GM12878 (cell line): ENCODE measurements around the gene ZNF701. TPM values are rescaled to one million over a fixed set of nuclear protein-coding genes. Genes with fewer than 3 reads are reported as not detected.
A peak's percentile ranks its signal among the peaks of the same experiment; 100 is the strongest.

ENCODE experiments used
- CBFB ChIP-seq: IDR thresholded peaks from 2 replicates; pipeline ENCODE4 v1.6.1; 2016; ENCODE audit warnings: antibody characterized with exemption, low read depth
- CREB1 ChIP-seq: IDR thresholded peaks from 2 replicates; pipeline ENCODE4 v1.6.1; 2012; ENCODE audit warnings: low read depth, mild to moderate bottlenecking, inconsistent platforms
- ESRRA ChIP-seq: IDR thresholded peaks from 2 replicates; pipeline ENCODE4 v1.6.1; 2012; ENCODE audit warnings: mild to moderate bottlenecking, low read length, improper control_type of control experiment
- IKZF2 ChIP-seq, 2 experiments: fragments of 450-650 bp; IDR thresholded peaks; 2 replicates each; pipeline ENCODE4 v1.6.1; 2017; ENCODE audit warnings: mild to moderate bottlenecking in 2 of 2, moderate library complexity in 2 of 2
- JUNB ChIP-seq: IDR thresholded peaks from 2 replicates; pipeline ENCODE4 v1.6.1; 2016; ENCODE audit warnings: antibody characterized with exemption, mild to moderate bottlenecking
- KDM1A ChIP-seq: fragments of 200-600 bp; sonication (generic); IDR thresholded peaks from 2 replicates; pipeline ENCODE4 v1.6.1; 2016; ENCODE audit warnings: borderline replicate concordance
- MXI1 ChIP-seq: fragments of 150-350 bp; IDR thresholded peaks from 2 replicates; pipeline ENCODE4 v1.6.1; 2011; ENCODE audit warnings: low read depth, mild to moderate bottlenecking, inconsistent platforms, low read length, improper control_type of control experiment
- NKRF ChIP-seq: fragments of 450-650 bp; conservative IDR thresholded peaks from 2 replicates; pipeline ENCODE4 v1.6.1; 2017; ENCODE audit warnings: mild to moderate bottlenecking, moderate library complexity
- NR2C2 ChIP-seq: IDR thresholded peaks from 2 replicates; pipeline ENCODE4 v1.6.1; 2011; ENCODE audit warnings: borderline replicate concordance, low read depth; ENCODE audit not compliant: control insufficient read depth, insufficient read length
- PAX5 ChIP-seq: IDR thresholded peaks from 2 replicates; pipeline ENCODE4 v1.6.1; 2011; ENCODE audit warnings: low read depth, low read length, borderline replicate concordance
- PML ChIP-seq: IDR thresholded peaks from 2 replicates; pipeline ENCODE4 v1.6.1; 2012; ENCODE audit warnings: low read length, inconsistent platforms
- SMAD1 ChIP-seq: fragments of 450-650 bp; IDR thresholded peaks from 2 replicates; pipeline ENCODE4 v1.6.1; 2018; ENCODE audit warnings: mild to moderate bottlenecking, low read depth; ENCODE audit not compliant: partially characterized antibody
- SREBF1 ChIP-seq: IDR thresholded peaks from 2 replicates; pipeline ENCODE4 v1.6.1; 2012; ENCODE audit warnings: mild to moderate bottlenecking, low read length
- SREBF2 ChIP-seq: IDR thresholded peaks from 2 replicates; pipeline ENCODE4 v1.6.1; 2012; ENCODE audit warnings: mild to moderate bottlenecking, low read length
- USF1 ChIP-seq: IDR thresholded peaks from 2 replicates; pipeline ENCODE4 v1.6.1; 2011; ENCODE audit warnings: borderline replicate concordance, low read depth, mild to moderate bottlenecking, moderate library complexity, mixed read lengths, low read length; ENCODE audit not compliant: insufficient read depth; ENCODE audit errors: extremely low read length
- ZBTB11 ChIP-seq: fragments of 450-650 bp; formaldehyde crosslinking; IDR thresholded peaks from 2 replicates; pipeline ENCODE4 v1.5.0; 2022; ENCODE audit warnings: mild to moderate bottlenecking, missing genetic modification characterization
- ZBTB4 ChIP-seq: fragments of 450-650 bp; formaldehyde crosslinking; IDR thresholded peaks from 2 replicates; pipeline ENCODE4 v1.4.0; 2022; ENCODE audit warnings: mild to moderate bottlenecking, moderate library complexity
- ZNF622 ChIP-seq: fragments of 450-650 bp; IDR thresholded peaks from 2 replicates; pipeline ENCODE4 v1.6.1; 2017; ENCODE audit warnings: mild to moderate bottlenecking, inconsistent platforms
- polyA plus RNA-seq, 11 experiments: library from polyadenylated mRNA; depleted of rRNA in 4 of 11; unstranded in 6 of 11; stranded (reverse) in 5 of 11; fragments of >200 nt; fragmentation: Nextera tagmentation in 4 of 11; fragmentation: Illumina TruSeq in 1 of 11; extraction: Ambion mirVana in 4 of 11; extraction: Trizol in 1 of 11; gene quantifications; 1 replicate in 1 of 11; 2 replicates in 10 of 11; pipeline versions ENCODE4 v1.2.1 to v1.2.3, GENCODE V29; 2011 to 2016; ENCODE audit warnings: inconsistent platforms in 2 of 11, missing spikeins in 2 of 11, low read depth in 1 of 11
- total RNA-seq, 4 experiments: library from RNA; depleted of rRNA in 3 of 4; stranded (reverse); fragments of >200 nt in 3 of 4; fragmentation: Illumina TruSeq in 1 of 4; extraction: Trizol in 1 of 4; gene quantifications; 2 replicates each; pipeline versions ENCODE4 v1.2.1 to v1.2.3, GENCODE V29; 2013 to 2021

The ZNF701 gene
- total and polyA plus RNA-seq, 10 of the 15 experiments (the other 5 are each of a cell fraction or from before 2014, with no cell fraction given) = 3.1 to 18.1 (median 8.0) TPM

GRCh38 chr19:52535771-52536447, 34.2 kb upstream of the ZNF701 start (continued):
- TF ChIP-seq ZBTB4 (CRISPR knock-in tag) (no peak), SREBF2 (no peak), PML (peak; percentile 64), ZNF622 (no peak), KDM1A (no peak), USF1 (no peak), SREBF1 (no peak), MXI1 (peak; percentile 89), NKRF (peak; percentile 91), SMAD1 (no peak), JUNB (peak; percentile 9; the same call in 1 of the 2 replicates), PAX5 (no peak), ZBTB11 (no peak), CBFB (peak; percentile 55; the same call in 1 of the 2 replicates), ESRRA (no peak), CREB1 (no peak; the same call in 1 of the 2 replicates), IKZF2 (IDR thresholded peaks at IDR 0.05) (peak in 1 of 2 experiments; percentile 17; a peak in 1 of 4 replicates), NR2C2 (no peak)
